ENCODE measurements around the gene RAD51B. TPM values are rescaled to one million over a fixed set of nuclear protein-coding genes. Genes with fewer than 3 reads are reported as not detected.

RAD51B gene
- total and polyA plus RNA-seq, 2 experiments from 2014 or later: 10.1 to 18.0 TPM

DNA sequence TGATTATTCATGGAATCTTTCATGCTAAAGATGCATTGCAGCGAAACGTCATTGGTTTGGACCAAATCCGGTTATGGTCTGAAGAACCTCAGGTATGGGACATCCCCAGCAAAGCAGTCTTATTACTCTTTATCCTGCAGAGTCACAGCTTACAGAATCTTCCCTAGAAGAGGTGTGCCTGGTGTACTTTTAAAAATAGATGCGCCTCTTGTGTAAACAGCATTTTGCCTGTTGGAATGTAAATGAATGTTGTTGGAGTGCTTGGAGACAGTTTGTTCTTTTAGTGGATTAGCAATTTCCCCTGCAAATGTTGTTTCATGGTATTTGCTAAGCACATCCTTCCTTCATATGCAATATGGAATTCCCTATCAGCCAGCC, 730.7 kb downstream of the RAD51B start:
- Histone ChIP-seq H3K36me3 (replicated peaks; ENCODE audit: insufficient read depth, low read depth) (no peaks in the 10 kb centered on the region), H3K9me3 (ENCODE audit: low read depth) (no peaks in the 10 kb centered on the region), H3K27me3 (no peaks in the 10 kb centered on the region), H3K4me2 (peak overlapping the region; percentile 24), H3K4me3 (no peak overlapping the region), H3K4me1 (ENCODE audit: insufficient read depth) (peaks cover 47% of the 10 kb centered on the region), H4K20me1 (ENCODE audit: insufficient read depth, poor library complexity, severe bottlenecking) (no peaks in the 10 kb centered on the region), H3K79me2 (no peaks in the 10 kb centered on the region), H3K9me2 (replicated peaks; ENCODE audit: insufficient read depth) (no peaks in the 10 kb centered on the region), H3K27ac (peak overlapping the region; percentile 90), H2AFZ (no peak overlapping the region)
- DNase-seq (ENCODE audit: low spot score): no peak
- no peak for TF ChIP-seq EZH2 (IDR thresholded peaks at IDR 0.05; ENCODE audit: borderline replicate concordance)
- no peak for TF ChIP-seq EZH2phosphoT487 (IDR thresholded peaks at IDR 0.05; ENCODE audit: low read depth, severe bottlenecking, unreplicated experiment)
- TF ChIP-seq, protein P1, sequence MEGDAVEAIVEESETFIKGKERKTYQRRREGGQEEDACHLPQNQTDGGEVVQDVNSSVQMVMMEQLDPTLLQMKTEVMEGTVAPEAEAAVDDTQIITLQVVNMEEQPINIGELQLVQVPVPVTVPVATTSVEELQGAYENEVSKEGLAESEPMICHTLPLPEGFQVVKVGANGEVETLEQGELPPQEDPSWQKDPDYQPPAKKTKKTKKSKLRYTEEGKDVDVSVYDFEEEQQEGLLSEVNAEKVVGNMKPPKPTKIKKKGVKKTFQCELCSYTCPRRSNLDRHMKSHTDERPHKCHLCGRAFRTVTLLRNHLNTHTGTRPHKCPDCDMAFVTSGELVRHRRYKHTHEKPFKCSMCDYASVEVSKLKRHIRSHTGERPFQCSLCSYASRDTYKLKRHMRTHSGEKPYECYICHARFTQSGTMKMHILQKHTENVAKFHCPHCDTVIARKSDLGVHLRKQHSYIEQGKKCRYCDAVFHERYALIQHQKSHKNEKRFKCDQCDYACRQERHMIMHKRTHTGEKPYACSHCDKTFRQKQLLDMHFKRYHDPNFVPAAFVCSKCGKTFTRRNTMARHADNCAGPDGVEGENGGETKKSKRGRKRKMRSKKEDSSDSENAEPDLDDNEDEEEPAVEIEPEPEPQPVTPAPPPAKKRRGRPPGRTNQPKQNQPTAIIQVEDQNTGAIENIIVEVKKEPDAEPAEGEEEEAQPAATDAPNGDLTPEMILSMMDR (IDR thresholded peaks at IDR 0.05; ENCODE audit: poor library complexity): no peak
- WGBS (ENCODE audit: low lambda C conversion rate, missing lambda C conversion rate): 62% methylated on average over 4 of the region's 4 CpGs

GRCh38 chr14:68551045-68551683, 731.6 kb downstream of the RAD51B start:
- Histone ChIP-seq H3K4me2 (peak overlapping the region; percentile 24), H3K79me2 (no peaks in the 10 kb centered on the region), H3K4me3 (no peak overlapping the region), H3K27me3 (no peaks in the 10 kb centered on the region), H3K4me1 (ENCODE audit: insufficient read depth) (peaks cover 47% of the 10 kb centered on the region), H3K36me3 (replicated peaks; ENCODE audit: insufficient read depth, low read depth) (no peaks in the 10 kb centered on the region), H3K9me3 (ENCODE audit: low read depth) (no peaks in the 10 kb centered on the region), H3K9me2 (replicated peaks; ENCODE audit: insufficient read depth) (no peaks in the 10 kb centered on the region), H3K27ac (peak overlapping the region; percentile 90), H4K20me1 (ENCODE audit: insufficient read depth, poor library complexity, severe bottlenecking) (no peaks in the 10 kb centered on the region), H2AFZ (no peak overlapping the region)
- whole genome bisulfite sequencing (ENCODE audit: low lambda C conversion rate, missing lambda C conversion rate): 71% methylated on average over 7 of the region's 7 CpGs
- DNase-seq (ENCODE audit: low spot score): no peak
- no peak for TF ChIP-seq EZH2 (IDR thresholded peaks at IDR 0.05; ENCODE audit: borderline replicate concordance)
- no peak for TF ChIP-seq EZH2phosphoT487 (IDR thresholded peaks at IDR 0.05; ENCODE audit: low read depth, severe bottlenecking, unreplicated experiment)
- TF ChIP-seq, protein P1 (IDR thresholded peaks at IDR 0.05; ENCODE audit: poor library complexity): no peak

DNA sequence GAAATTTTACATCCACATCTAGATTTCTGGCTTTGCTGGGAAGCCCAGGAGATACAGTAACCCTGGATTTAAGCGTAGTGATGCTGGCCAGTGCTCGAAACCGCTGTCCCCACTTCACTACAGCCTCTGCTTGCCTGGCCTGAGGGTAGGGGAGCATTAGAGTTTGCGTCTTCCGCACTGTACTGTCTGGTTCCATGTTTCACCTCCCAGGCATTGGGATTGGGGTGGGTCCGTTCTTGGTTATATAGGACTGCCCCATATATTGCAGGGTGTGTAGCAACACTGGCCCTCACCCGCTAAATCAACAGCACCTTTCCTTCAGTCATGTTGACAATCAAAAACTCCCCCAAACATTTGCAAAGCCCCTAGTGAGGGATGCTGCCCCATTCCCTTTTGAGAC, 732.5 kb downstream of the RAD51B start:
- no peaks in the 10 kb centered on the region for H3K27me3 ChIP-seq
- no peak overlapping the region for H2AFZ ChIP-seq
- H4K20me1 ChIP-seq (ENCODE audit: insufficient read depth, poor library complexity, severe bottlenecking): no peaks in the 10 kb centered on the region
- no peaks in the 10 kb centered on the region for H3K9me2 ChIP-seq (replicated peaks; ENCODE audit: insufficient read depth)
- no peak for DNase-seq (ENCODE audit: low spot score)
- peaks cover 44% of the 10 kb centered on the region for H3K4me1 ChIP-seq (ENCODE audit: insufficient read depth)
- H3K27ac ChIP-seq: peak overlapping the region; percentile 90
- no peak overlapping the region for H3K4me2 ChIP-seq
- no peaks in the 10 kb centered on the region for H3K79me2 ChIP-seq
- WGBS (ENCODE audit: low lambda C conversion rate, missing lambda C conversion rate): 98% methylated on average over 7 of the region's 7 CpGs
- no peak overlapping the region for H3K4me3 ChIP-seq
- TF ChIP-seq EZH2phosphoT487 (IDR thresholded peaks at IDR 0.05; ENCODE audit: low read depth, severe bottlenecking, unreplicated experiment) (no peak), EZH2 (IDR thresholded peaks at IDR 0.05; ENCODE audit: borderline replicate concordance) (no peak)
- TF ChIP-seq, protein P1 (IDR thresholded peaks at IDR 0.05; ENCODE audit: poor library complexity): no peak
- H3K36me3 ChIP-seq (replicated peaks; ENCODE audit: insufficient read depth, low read depth): no peaks in the 10 kb centered on the region
- H3K9me3 ChIP-seq (ENCODE audit: low read depth): no peaks in the 10 kb centered on the region

Measured in hepatocyte (in vitro differentiated cells).